CD4-positive, CD25-positive, alpha-beta regulatory T cell (primary cell): Measurements from ENCODE around the gene INSL4. TPM values are rescaled to one million over a fixed set of nuclear protein-coding genes. Genes with fewer than 3 reads are reported as not detected.

Experiments used
- ATAC-seq, 2 donors: fragments of 150-1000 bp; cut with Tn5 transposase; one replicate each; pipeline ENCODE4 v1.10.0; 2021; ENCODE audit warnings: low read depth in 2 of 2, moderate number of reproducible peaks in 2 of 2, moderate library complexity in 1 of 2
- DNase-seq, 3 donors: peaks; one replicate each; pipeline versions ENCODE4 v3.0.0 to v3.0.0-alpha.2; 2012 to 2022; ENCODE audit warnings: mixed read lengths in 1 of 3
- H3K27ac ChIP-seq: one replicate; pipeline ENCODE4 v1.7.0; 2013; ENCODE audit warnings: mild to moderate bottlenecking, low read length; ENCODE audit not compliant: insufficient read depth, poor library complexity, severe bottlenecking
- H3K27me3 ChIP-seq: one replicate; pipeline ENCODE4 v1.7.0; 2013; ENCODE audit warnings: low read length; ENCODE audit not compliant: control insufficient read depth, insufficient read depth
- H3K36me3 ChIP-seq: one replicate; pipeline ENCODE4 v1.7.0; 2013; ENCODE audit warnings: mild to moderate bottlenecking, low read length, moderate library complexity; ENCODE audit not compliant: control insufficient read depth, insufficient read depth
- H3K4me1 ChIP-seq: 2 replicates; pipeline ENCODE4 v1.7.0; 2013; ENCODE audit warnings: mild to moderate bottlenecking, low read length; ENCODE audit not compliant: insufficient read depth, control insufficient read depth, poor library complexity, severe bottlenecking
- H3K4me3 ChIP-seq: one replicate; pipeline ENCODE4 v1.7.0; 2013; ENCODE audit warnings: low read depth, mild to moderate bottlenecking, low read length, moderate library complexity
- H3K9me3 ChIP-seq, 2 experiments: 1 replicate in 1 of 2; 2 replicates in 1 of 2; pipeline ENCODE4 v1.7.0; 2013; ENCODE audit warnings: low read length in 2 of 2, mild to moderate bottlenecking in 1 of 2, moderate library complexity in 1 of 2; ENCODE audit not compliant: control insufficient read depth in 2 of 2
- H3K27ac Mint-ChIP-seq, 3 donors: one replicate each; pipeline ENCODE4 v1.8.0; 2020 to 2022; ENCODE audit warnings: mild to moderate bottlenecking in 3 of 3, mixed read lengths in 3 of 3, moderate library complexity in 2 of 3
- H3K27me3 Mint-ChIP-seq: one replicate; pipeline ENCODE4 v1.8.0; 2022; ENCODE audit warnings: mild to moderate bottlenecking, mixed read lengths
- H3K36me3 Mint-ChIP-seq: one replicate; pipeline ENCODE4 v1.8.0; 2020; ENCODE audit warnings: mixed read lengths
- H3K4me1 Mint-ChIP-seq, 4 donors: one replicate each; pipeline ENCODE4 v1.8.0; 2020 to 2022; ENCODE audit warnings: mixed read lengths in 4 of 4, mild to moderate bottlenecking in 1 of 4
- H3K4me3 Mint-ChIP-seq, 4 donors: one replicate each; pipeline ENCODE4 v1.8.0; 2020 to 2022; ENCODE audit warnings: mild to moderate bottlenecking in 4 of 4, mixed read lengths in 4 of 4, moderate library complexity in 3 of 4
- H3K9me3 Mint-ChIP-seq, 7 donors: one replicate each; pipeline ENCODE4 v1.8.0; 2020 to 2022; ENCODE audit warnings: mixed read lengths in 7 of 7, mild to moderate bottlenecking in 3 of 7, moderate library complexity in 2 of 7
- polyA plus RNA-seq, 4 donors: library from polyadenylated mRNA; unstranded; fragments of 300-500 nt; fragmentation: Illumina TruSeq; gene quantifications; one replicate each; pipeline ENCODE4 v1.2.3, GENCODE V29; 2021
- total RNA-seq: library from RNA; stranded (reverse); gene quantifications from one replicate; pipeline ENCODE4 v1.2.3, GENCODE V29; 2022

INSL4 gene
- total and polyA plus RNA-seq, 5 donors from 2014 or later: not detected

GRCh38 chr9:5278486-5278885 lies 47.3 kb downstream of the INSL4 start:
- H3K27me3 ChIP-seq: no peaks in the 10 kb centered on the region
- Mint-ChIP-seq H3K4me3 (no peak overlapping the region), H3K36me3 (peaks cover 3% of the 10 kb centered on the region), H3K27me3 (peaks cover 11% of the 10 kb centered on the region), H3K4me1 (peaks cover 0 to 1% (median 0%) of the 10 kb centered on the region in 4 donors), H3K27ac (no peak overlapping the region), H3K9me3 (peaks cover 0 to 3% (median 0%) of the 10 kb centered on the region in 7 donors)
- DNase-seq: no peak
- ATAC-seq: no peak
- peaks cover 4% of the 10 kb centered on the region for H3K4me1 ChIP-seq
- H3K9me3 ChIP-seq: no peaks in the 10 kb centered on the region
- H3K4me3 ChIP-seq: no peak overlapping the region
- no peak overlapping the region for H3K27ac ChIP-seq
- no peaks in the 10 kb centered on the region for H3K36me3 ChIP-seq

Other genes starting within 250 kb of the INSL4 start
- 19.5 TPM for gene JAK2, start 246.1 kb upstream of the INSL4 start, total RNA-seq
- 1 to 10 TPM; 6.8 to 8.5 (median 6.8) TPM for gene JAK2, start 246.1 kb upstream of the INSL4 start, polyA plus RNA-seq
- gene INSL6, start 45.8 kb upstream of the INSL4 start, total RNA-seq: not detected
- not detected for gene INSL6, start 45.8 kb upstream of the INSL4 start, polyA plus RNA-seq
- 1.3 TPM for gene RLN2, start 73.3 kb downstream of the INSL4 start, total RNA-seq
- 1 to 10 TPM; 4.1 to 7.2 (median 5.9) TPM for gene RLN2, start 73.3 kb downstream of the INSL4 start, polyA plus RNA-seq
- gene RLN1, start 108.5 kb downstream of the INSL4 start, total RNA-seq: 1.5 TPM
- gene RLN1, start 108.5 kb downstream of the INSL4 start, polyA plus RNA-seq: 1 to 10 TPM in 3 of 4 donors, under 1 TPM in 1; 0.79 to 3.2 (median 2.8) TPM
- 16.4 TPM for gene PLGRKT, start 206.5 kb downstream of the INSL4 start, total RNA-seq
- gene PLGRKT, start 206.5 kb downstream of the INSL4 start, polyA plus RNA-seq: 10 to 100 TPM; 46.0 to 81.8 (median 53.2) TPM
- gene CD274, start 219.1 kb downstream of the INSL4 start, total RNA-seq: 7.0 TPM
- 1 to 10 TPM in 3 of 4 donors, under 1 TPM in 1; 0.72 to 3.6 (median 1.6) TPM for gene CD274, start 219.1 kb downstream of the INSL4 start, polyA plus RNA-seq